Activated T-helper 9 cell treated with anti-CD3 and anti-CD28 coated beads, Interleukin-2, amount 50 U/mL, for 16 hours (primary cell): ENCODE measurements around the gene GABRR1.
"Not testable (repeated sequence)": the region's sequence is repeated elsewhere in the genome, so short reads cannot be mapped to it uniquely, and the experiment has no call there.

Experiments used
- DNase-seq: peaks from one replicate; pipeline ENCODE4 v3.0.0-alpha.2; 2020; ENCODE audit warnings: low read depth

The GABRR1 gene

DNA sequence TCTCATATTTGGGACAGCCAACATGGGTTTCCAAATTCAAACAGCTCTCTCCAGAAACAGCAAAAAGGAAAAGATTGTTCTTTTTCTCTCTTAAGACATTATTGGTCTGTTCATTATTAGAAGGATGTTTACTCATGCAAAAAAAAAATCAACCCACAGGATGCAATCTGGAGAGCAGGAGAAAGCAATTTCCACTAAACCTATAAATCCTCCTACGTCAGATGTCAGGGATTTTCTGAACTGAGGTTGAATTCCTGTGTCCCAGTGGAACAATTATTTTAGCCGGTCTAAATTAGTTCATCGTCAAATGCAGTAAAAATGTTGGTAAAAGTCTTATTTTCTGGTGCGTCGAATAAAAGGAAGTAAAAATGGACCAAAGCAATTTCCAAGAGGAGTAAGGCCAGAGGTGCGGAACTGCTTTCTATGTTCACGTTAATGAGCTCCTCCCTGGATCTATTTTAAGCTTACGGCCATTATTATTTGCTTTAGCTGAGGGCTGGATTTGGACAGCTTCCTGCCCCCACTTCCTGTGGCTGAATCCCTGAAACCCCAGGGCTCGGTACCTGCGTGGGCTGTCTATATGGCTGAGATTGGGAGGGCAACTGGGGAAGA is at the start of gene GABRR1:
GABRR1 (minus strand) TSS at position 60 of the 612 bp plus-strand sequence; CDS start at position 24, 36 bp downstream.
- DNase-seq: no peak

DNA sequence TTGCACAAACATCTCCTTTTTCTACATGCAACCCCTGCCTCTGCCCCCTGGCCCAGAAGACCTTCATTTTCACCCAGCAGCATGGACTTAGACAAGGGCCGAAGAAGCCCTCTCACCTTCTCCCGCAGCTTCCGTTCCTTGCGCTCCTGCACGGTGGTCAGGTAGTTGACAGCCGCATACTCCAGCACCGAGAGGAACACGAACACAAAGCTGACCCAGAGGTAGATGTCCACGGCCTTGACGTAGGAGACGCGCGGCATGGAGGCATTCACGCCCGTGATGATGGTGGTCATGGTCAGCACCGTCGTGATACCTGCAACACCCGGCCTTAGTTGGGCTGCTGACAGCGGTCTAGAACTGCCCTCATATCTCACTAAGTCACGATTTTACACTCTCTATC is 47.1 kb upstream of the GABRR1 start:
- no peak for DNase-seq

GRCh38 chr6:89260832-89261231 is 43.7 kb upstream of the GABRR1 start:
- DNase-seq: no peak

DNA sequence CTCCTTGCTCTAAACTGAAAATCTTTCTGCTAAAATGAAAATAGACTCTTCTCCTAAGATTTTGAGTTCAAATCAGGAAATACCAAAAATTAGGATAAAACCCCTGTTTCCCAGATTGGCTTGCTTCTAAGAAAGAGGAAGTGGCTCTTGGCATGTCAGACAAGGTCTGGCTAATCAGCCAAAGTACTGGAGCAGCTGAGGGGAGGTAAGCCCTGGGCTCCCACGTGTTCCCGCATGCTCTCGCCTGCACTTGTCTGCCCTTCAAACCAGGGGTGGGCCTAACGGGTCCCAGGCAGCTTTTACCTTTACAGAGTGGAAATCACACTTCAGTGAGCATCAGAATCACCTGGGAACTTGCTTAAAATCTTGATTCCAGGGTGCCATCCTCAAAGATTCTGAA is 43.2 kb upstream of the GABRR1 start:
- no peak for DNase-seq

DNA sequence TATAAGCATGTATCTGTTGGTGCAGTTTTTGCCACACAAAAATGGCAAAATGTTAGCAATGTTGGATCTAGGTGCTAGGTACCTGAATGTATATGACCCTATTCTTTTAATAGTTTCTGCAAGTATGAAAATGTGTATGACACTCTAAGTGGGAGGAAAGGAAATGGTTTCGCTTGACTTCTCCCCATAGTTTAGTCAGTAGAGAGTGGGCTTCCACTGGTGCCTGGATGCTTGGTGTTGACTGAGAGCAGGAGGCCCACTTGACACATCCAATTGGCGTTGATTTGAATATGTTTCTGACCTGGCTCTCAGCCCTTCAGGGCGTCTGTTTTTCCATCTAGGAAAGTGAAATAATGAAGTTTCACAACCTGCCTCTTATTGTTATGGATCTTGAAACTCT is 41.8 kb upstream of the GABRR1 start:
- DNase-seq: no peak

- DNase-seq: no peak
These were observed 40.6 kb upstream of the GABRR1 start for GRCh38 chr6:89257781-89258180.

DNA sequence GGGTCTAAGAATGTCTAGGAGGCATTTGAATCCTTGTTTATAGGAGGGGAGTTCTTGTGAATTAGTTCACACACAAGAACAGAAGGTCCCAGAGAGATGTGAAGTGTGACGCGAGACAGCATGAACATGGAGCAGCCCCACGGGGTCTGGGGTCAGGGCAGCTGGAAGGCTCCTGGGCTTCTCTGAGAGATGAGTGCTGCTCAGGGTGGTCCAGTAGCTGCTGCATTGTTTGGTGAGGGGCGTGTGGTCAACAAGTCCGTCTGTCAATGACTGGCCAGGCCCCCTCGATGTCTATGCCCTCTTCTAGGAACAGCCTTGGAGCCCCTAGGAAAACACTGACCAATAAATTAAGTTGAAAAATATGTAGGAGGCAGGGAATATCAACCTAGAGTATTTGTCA is 40.2 kb upstream of the GABRR1 start:
- no peak for DNase-seq

GRCh38 chr6:89255417-89255816 is 38.3 kb upstream of the GABRR1 start:
- no peak for DNase-seq

DNA sequence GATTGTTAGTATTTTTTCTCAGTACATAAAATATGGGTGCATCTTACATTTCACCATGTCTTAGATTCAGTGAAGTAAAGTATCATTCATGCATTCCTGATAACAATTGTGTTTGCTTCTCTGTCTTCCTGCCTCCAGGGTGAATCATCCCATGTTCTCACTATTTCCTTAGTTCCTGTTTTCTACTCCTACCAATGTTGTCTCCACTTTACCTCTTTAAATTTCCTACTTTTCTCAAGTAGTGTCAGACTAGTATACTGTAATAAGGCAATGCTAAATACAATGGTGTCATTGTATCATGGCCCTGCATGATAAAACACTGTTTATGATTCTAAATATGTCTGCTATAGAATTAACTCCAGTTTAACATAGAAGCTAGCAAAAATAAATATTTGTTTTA is 37.4 kb upstream of the GABRR1 start:
- DNase-seq: no peak

DNA sequence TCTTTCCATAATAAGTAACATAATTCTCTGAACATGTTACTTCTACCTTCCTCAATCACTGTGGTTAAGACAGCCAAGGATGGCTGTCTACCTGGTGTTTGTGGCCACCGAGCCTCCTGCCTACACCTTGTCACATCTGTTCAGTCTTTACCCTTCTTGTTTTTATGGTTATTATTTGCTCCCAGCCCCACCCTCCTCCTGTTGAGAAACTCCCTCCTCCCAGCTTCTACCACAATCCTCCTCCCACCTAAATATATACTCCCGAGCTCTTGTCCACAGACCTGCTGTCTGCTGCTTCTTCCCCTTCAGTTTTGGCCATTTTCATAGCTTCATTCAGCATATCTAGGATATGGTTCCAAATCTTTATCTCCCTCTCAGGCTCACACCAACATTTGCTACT is 35.7 kb upstream of the GABRR1 start:
- DNase-seq: no peak

- DNase-seq: no peak
These were observed 34.8 kb upstream of the GABRR1 start for GRCh38 chr6:89251976-89252375.

- DNase-seq: no peak
These were observed 34.0 kb upstream of the GABRR1 start for GRCh38 chr6:89251170-89251569.

- DNase-seq: no peak
These were observed 33.1 kb upstream of the GABRR1 start for GRCh38 chr6:89250239-89250638.

- no peak for DNase-seq
These were observed 27.3 kb upstream of the GABRR1 start for GRCh38 chr6:89244241-89244985.

DNA sequence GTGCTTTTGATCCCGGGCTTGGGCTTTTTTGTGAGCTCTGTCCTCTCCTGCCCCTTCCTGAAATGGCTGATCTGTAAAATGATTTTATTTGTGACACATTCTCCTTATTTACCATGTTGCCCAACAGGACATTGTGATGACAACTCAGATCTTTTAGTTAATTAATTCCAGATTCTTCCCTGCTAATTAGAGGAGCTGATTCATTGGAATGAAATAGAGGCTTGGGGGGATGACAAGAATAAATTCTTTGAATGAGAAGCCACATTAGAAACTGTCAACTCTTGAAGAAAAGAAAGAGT is 26.1 kb upstream of the GABRR1 start:
- DNase-seq: no peak

GRCh38 chr6:89242574-89243330 is 25.6 kb upstream of the GABRR1 start:
- no peak for DNase-seq

- DNase-seq: no peak
These were observed 22.2 kb upstream of the GABRR1 start for GRCh38 chr6:89239338-89239737.

- no peak for DNase-seq
These were observed 20.0 kb upstream of the GABRR1 start for GRCh38 chr6:89237158-89237557.

- not testable (repeated sequence) for DNase-seq
These were observed 16.4 kb upstream of the GABRR1 start for GRCh38 chr6:89233605-89234004.

DNA sequence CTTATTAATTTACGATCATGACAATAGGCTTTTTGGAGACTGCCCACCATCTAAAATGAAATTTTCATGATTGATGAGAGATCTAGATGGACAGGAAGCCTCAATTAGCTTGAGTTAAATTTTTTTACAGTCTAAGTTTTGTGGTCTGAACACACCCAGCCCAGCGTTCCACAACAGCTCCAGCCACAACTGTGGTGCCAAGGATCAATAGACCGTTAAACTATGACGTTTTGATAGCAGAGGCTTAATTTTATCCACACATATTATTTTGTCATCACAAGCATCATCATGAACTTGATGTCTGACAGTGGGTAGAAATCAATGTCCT is 5.5 kb upstream of the GABRR1 start:
- DNase-seq: no peak

DNA sequence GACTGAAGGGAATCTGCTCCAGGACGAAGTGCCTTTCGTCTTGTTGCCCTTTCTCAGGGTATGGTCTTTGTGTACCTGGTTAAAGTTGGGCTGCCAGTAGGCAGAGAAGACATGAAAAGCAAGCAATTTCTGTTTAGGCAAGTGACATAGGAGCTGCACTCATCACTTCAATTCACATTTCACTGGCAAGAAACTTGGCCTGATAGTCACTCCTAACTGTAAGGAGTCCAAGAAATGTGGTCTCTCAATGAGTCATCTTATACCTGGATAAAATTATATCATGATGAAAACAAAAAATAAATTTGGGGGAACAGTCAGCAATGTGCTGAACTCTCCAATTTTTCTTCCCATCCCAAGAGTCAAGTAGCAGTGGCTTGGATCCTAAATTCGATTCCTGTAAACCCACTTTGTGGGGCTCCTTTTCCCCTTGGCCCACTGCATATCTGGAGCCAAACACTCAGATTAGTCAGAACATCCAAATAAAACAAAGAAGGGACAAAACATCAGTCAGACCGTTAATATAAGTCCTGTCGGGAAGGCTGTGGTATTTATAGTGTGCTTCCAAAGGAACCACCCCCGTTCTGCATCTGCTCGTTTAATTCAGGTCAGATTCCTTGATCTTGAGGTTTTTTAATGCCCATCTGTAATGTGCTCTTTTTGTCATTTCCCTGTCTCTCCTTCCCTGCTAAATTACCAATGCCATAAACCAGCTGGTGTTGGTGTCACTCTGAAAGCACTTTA is 5.0 kb upstream of the GABRR1 start:
- no peak for DNase-seq

- no peak for DNase-seq
These were observed 4.0 kb upstream of the GABRR1 start for GRCh38 chr6:89221129-89221528.

GRCh38 chr6:89216411-89216810 is 747 bp downstream of the GABRR1 start:
- no peak for DNase-seq
